Loucy (cell line): ENCODE data around the gene SKOR1.

ENCODE experiments used
- H2AFZ ChIP-seq: fragments of 200-600 bp; sonication (generic); 2 replicates; pipeline ENCODE4 v1.6.0; 2016; ENCODE audit warnings: antibody characterized with exemption, mild to moderate bottlenecking, low read length, moderate library complexity
- H3F3A ChIP-seq: fragments of 200-600 bp; 2 replicates; pipeline ENCODE4 v1.6.0; 2016; ENCODE audit warnings: antibody characterized with exemption, low read depth, mild to moderate bottlenecking
- H3K27me3 ChIP-seq: fragments of 200-600 bp; sonication (generic); 2 replicates; pipeline ENCODE4 v1.6.1; 2014; ENCODE audit warnings: low read length, mild to moderate bottlenecking; ENCODE audit not compliant: insufficient read depth, poor library complexity, severe bottlenecking
- H3K36me3 ChIP-seq: fragments of 200-600 bp; sonication (generic); 2 replicates; pipeline ENCODE4 v1.6.1; 2016; ENCODE audit warnings: low read length; ENCODE audit not compliant: insufficient read depth
- H3K4me1 ChIP-seq: fragments of 200-600 bp; sonication (generic); 2 replicates; pipeline ENCODE4 v1.5.1; 2014; ENCODE audit warnings: low read length, mild to moderate bottlenecking; ENCODE audit not compliant: insufficient read depth, poor library complexity, severe bottlenecking
- H3K4me2 ChIP-seq: fragments of 200-600 bp; sonication (generic); 2 replicates; pipeline ENCODE4 v1.6.0; 2014; ENCODE audit warnings: antibody characterized with exemption, low read length, low read depth, mild to moderate bottlenecking; ENCODE audit not compliant: poor library complexity, severe bottlenecking
- H3K4me3 ChIP-seq: fragments of 200-600 bp; sonication (generic); 2 replicates; pipeline ENCODE4 v1.5.1; 2014; ENCODE audit warnings: low read length, mild to moderate bottlenecking, mixed read lengths; ENCODE audit not compliant: poor library complexity, severe bottlenecking
- H3K79me2 ChIP-seq: fragments of 200-600 bp; sonication (generic); 2 replicates; pipeline ENCODE4 v1.6.1; 2014; ENCODE audit warnings: low read length; ENCODE audit not compliant: insufficient read depth
- H3K9ac ChIP-seq: fragments of 200-600 bp; sonication (generic); 2 replicates; pipeline ENCODE4 v1.6.0; 2014; ENCODE audit warnings: mild to moderate bottlenecking, low read depth, low read length, moderate library complexity; ENCODE audit not compliant: poor library complexity, severe bottlenecking
- H3K9me2 ChIP-seq: fragments of 200-600 bp; sonication (generic); replicated peaks from 2 replicates; pipeline ENCODE4 v1.6.1; 2016; ENCODE audit warnings: low read depth, low read length, mixed read lengths
- H3K9me3 ChIP-seq: fragments of 200-600 bp; sonication (generic); 2 replicates; pipeline ENCODE4 v1.6.1; 2014; ENCODE audit warnings: mild to moderate bottlenecking, antibody characterized with exemption, low read length, low read depth; ENCODE audit not compliant: insufficient read depth
- H4K20me1 ChIP-seq: fragments of 200-600 bp; sonication (generic); 2 replicates; pipeline ENCODE4 v1.6.0; 2014; ENCODE audit warnings: antibody characterized with exemption, low read length, mild to moderate bottlenecking; ENCODE audit not compliant: insufficient read depth, poor library complexity, severe bottlenecking
- EZH2phosphoT487 ChIP-seq: fragments of 200-600 bp; IDR thresholded peaks from 2 replicates; pipeline ENCODE4 v1.6.1; 2018; ENCODE audit warnings: antibody characterized with exemption, mild to moderate bottlenecking, moderate library complexity, borderline replicate concordance
- TF ChIP-seq, protein P1 (sequence below): fragments of 200-600 bp; sonication (generic); conservative IDR thresholded peaks from 2 replicates; pipeline ENCODE4 v1.5.1; 2014; ENCODE audit warnings: mild to moderate bottlenecking, antibody characterized with exemption, low read length

The SKOR1 gene

GRCh38 chr15:67812241-67812644 is 13.1 kb upstream of the SKOR1 start:
- Histone ChIP-seq H3K9me3 (no peaks in the 10 kb centered on the region), H3K4me3 (peak overlapping the region; percentile 52), H3K4me1 (peaks cover 21% of the 10 kb centered on the region), H3K9ac (peak overlapping the region; percentile 26), H4K20me1 (no peaks in the 10 kb centered on the region), H3K27me3 (no peaks in the 10 kb centered on the region), H3K4me2 (peak overlapping the region; percentile 65), H3K9me2 (no peaks in the 10 kb centered on the region), H2AFZ (no peak overlapping the region), H3F3A (no peaks in the 10 kb centered on the region), H3K36me3 (peaks cover 3% of the 10 kb centered on the region; the same call in 1 of the 2 replicates), H3K79me2 (no peaks in the 10 kb centered on the region)
- no peak for TF ChIP-seq EZH2phosphoT487
- TF ChIP-seq, protein P1, sequence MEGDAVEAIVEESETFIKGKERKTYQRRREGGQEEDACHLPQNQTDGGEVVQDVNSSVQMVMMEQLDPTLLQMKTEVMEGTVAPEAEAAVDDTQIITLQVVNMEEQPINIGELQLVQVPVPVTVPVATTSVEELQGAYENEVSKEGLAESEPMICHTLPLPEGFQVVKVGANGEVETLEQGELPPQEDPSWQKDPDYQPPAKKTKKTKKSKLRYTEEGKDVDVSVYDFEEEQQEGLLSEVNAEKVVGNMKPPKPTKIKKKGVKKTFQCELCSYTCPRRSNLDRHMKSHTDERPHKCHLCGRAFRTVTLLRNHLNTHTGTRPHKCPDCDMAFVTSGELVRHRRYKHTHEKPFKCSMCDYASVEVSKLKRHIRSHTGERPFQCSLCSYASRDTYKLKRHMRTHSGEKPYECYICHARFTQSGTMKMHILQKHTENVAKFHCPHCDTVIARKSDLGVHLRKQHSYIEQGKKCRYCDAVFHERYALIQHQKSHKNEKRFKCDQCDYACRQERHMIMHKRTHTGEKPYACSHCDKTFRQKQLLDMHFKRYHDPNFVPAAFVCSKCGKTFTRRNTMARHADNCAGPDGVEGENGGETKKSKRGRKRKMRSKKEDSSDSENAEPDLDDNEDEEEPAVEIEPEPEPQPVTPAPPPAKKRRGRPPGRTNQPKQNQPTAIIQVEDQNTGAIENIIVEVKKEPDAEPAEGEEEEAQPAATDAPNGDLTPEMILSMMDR, result no peak; the same call in 1 of the 2 replicates

GRCh38 chr15:67813104-67813634 is 12.1 kb upstream of the SKOR1 start:
- Histone ChIP-seq H3K4me3 (peak overlapping the region; percentile 52), H3K4me1 (peaks cover 21% of the 10 kb centered on the region), H3K9me2 (no peaks in the 10 kb centered on the region), H3K4me2 (peak overlapping the region; percentile 65), H3K79me2 (no peaks in the 10 kb centered on the region), H3K9ac (peak overlapping the region; percentile 26), H2AFZ (no peak overlapping the region), H3F3A (no peaks in the 10 kb centered on the region), H4K20me1 (no peaks in the 10 kb centered on the region), H3K27me3 (no peaks in the 10 kb centered on the region), H3K36me3 (peaks cover 3% of the 10 kb centered on the region; the same call in 1 of the 2 replicates), H3K9me3 (no peaks in the 10 kb centered on the region)
- TF ChIP-seq, protein P1, result no peak
- no peak for TF ChIP-seq EZH2phosphoT487

- Histone ChIP-seq H3K27me3 (no peaks in the 10 kb centered on the region), H3K9ac (no peak overlapping the region), H3K4me3 (no peak overlapping the region)
Observed at GRCh38 chr15:67815036-67815592, 10.2 kb upstream of the SKOR1 start.

More at GRCh38 chr15:67815036-67815592, 10.2 kb upstream of the SKOR1 start:
- Histone ChIP-seq H3K4me2 (no peak overlapping the region), H3K4me1 (peaks cover 21% of the 10 kb centered on the region), H2AFZ (no peak overlapping the region), H4K20me1 (no peaks in the 10 kb centered on the region), H3K36me3 (no peaks in the 10 kb centered on the region), H3F3A (no peaks in the 10 kb centered on the region), H3K9me2 (no peaks in the 10 kb centered on the region), H3K79me2 (no peaks in the 10 kb centered on the region), H3K9me3 (no peaks in the 10 kb centered on the region)
- TF ChIP-seq, protein P1, result no peak
- no peak for TF ChIP-seq EZH2phosphoT487
